Trophoblast cell (in vitro differentiated cells and primary cell): ENCODE results near the gene CCDC89.

Experiments
- DNase-seq, 2 donors: peaks; one replicate each; pipeline ENCODE4 v3.0.0-alpha.2; 2016
- H2AFZ ChIP-seq: 2 replicates; pipeline ENCODE4 v1.6.1; 2013; ENCODE audit warnings: low read length, moderate library complexity, mild to moderate bottlenecking; ENCODE audit not compliant: insufficient read depth, poor library complexity
- H2AK5ac ChIP-seq: 2 replicates; pipeline ENCODE4 v1.6.1; 2013; ENCODE audit warnings: mild to moderate bottlenecking, low read length
- H2BK120ac ChIP-seq: 2 replicates; pipeline ENCODE4 v1.6.1; 2013; ENCODE audit warnings: low read length, mild to moderate bottlenecking, moderate library complexity; ENCODE audit not compliant: insufficient read depth, poor library complexity
- H2BK12ac ChIP-seq: 2 replicates; pipeline ENCODE4 v1.6.1; 2013; ENCODE audit warnings: mild to moderate bottlenecking, low read length, moderate library complexity
- H2BK5ac ChIP-seq: 2 replicates; pipeline ENCODE4 v1.6.1; 2013; ENCODE audit warnings: low read length, low read depth, moderate library complexity, mild to moderate bottlenecking; ENCODE audit not compliant: poor library complexity
- H3K14ac ChIP-seq: 2 replicates; pipeline ENCODE4 v1.6.1; 2013; ENCODE audit warnings: mild to moderate bottlenecking, low read length
- H3K18ac ChIP-seq: 2 replicates; pipeline ENCODE4 v1.6.1; 2013; ENCODE audit warnings: mild to moderate bottlenecking, low read length
- H3K23ac ChIP-seq: 2 replicates; pipeline ENCODE4 v1.6.1; 2013; ENCODE audit warnings: low read length
- H3K27ac ChIP-seq: 2 replicates; pipeline ENCODE4 v1.5.1; 2013; ENCODE audit warnings: low read depth, mild to moderate bottlenecking, inconsistent platforms, low read length, moderate library complexity
- H3K27me3 ChIP-seq: 2 replicates; pipeline ENCODE4 v1.6.1; 2013; ENCODE audit warnings: inconsistent platforms, mild to moderate bottlenecking, low read length, moderate library complexity; ENCODE audit not compliant: insufficient read depth
- H3K36me3 ChIP-seq, 2 experiments: 1 replicate in 1 of 2; 2 replicates in 1 of 2; pipeline ENCODE4 v1.6.1; 2013; ENCODE audit warnings: low read length in 2 of 2, mild to moderate bottlenecking in 2 of 2, moderate library complexity in 1 of 2; ENCODE audit not compliant: insufficient read depth in 2 of 2, control insufficient read depth in 1 of 2
- H3K4ac ChIP-seq: 2 replicates; pipeline ENCODE4 v1.6.1; 2013; ENCODE audit warnings: low read depth, mild to moderate bottlenecking, low read length, moderate library complexity
- H3K4me1 ChIP-seq, 2 experiments: 1 replicate in 1 of 2; 2 replicates in 1 of 2; pipeline ENCODE4 v1.6.1; 2013; ENCODE audit warnings: low read length in 2 of 2, mild to moderate bottlenecking in 2 of 2, moderate library complexity in 1 of 2; ENCODE audit not compliant: insufficient read depth in 2 of 2, control insufficient read depth in 1 of 2
- H3K4me2 ChIP-seq: 2 replicates; pipeline ENCODE4 v1.6.1; 2013; ENCODE audit warnings: inconsistent platforms, mild to moderate bottlenecking, low read length, moderate library complexity
- H3K4me3 ChIP-seq: 2 replicates; pipeline ENCODE4 v1.5.1; 2013; ENCODE audit warnings: mild to moderate bottlenecking, low read depth, low read length, inconsistent platforms
- H3K79me1 ChIP-seq: one replicate; pipeline ENCODE4 v1.6.1; 2013; ENCODE audit warnings: low read length
- H3K79me2 ChIP-seq: 2 replicates; pipeline ENCODE4 v1.6.1; 2013; ENCODE audit warnings: low read length, mild to moderate bottlenecking; ENCODE audit not compliant: control insufficient read depth, insufficient read depth, poor library complexity
- H3K9ac ChIP-seq: 2 replicates; pipeline ENCODE4 v1.6.1; 2013; ENCODE audit warnings: mild to moderate bottlenecking, low read length
- H3K9me3 ChIP-seq: 2 replicates; pipeline ENCODE4 v1.6.1; 2013; ENCODE audit warnings: low read depth, mild to moderate bottlenecking, control low read depth, inconsistent platforms, low read length; ENCODE audit not compliant: insufficient read depth
- H4K12ac ChIP-seq: 2 replicates; pipeline ENCODE4 v1.6.1; 2013; ENCODE audit warnings: low read depth, mild to moderate bottlenecking, low read length, moderate library complexity
- H4K8ac ChIP-seq: 2 replicates; pipeline ENCODE4 v1.6.1; 2013; ENCODE audit warnings: low read depth, mild to moderate bottlenecking, low read length, moderate library complexity
- H4K91ac ChIP-seq: one replicate; pipeline ENCODE4 v1.6.1; 2013; ENCODE audit warnings: low read depth, mild to moderate bottlenecking, low read length, moderate library complexity
- WGBS: extraction: QIAGEN DNeasy Blood & Tissue Kit; methylation state at CpG from one replicate; pipeline ENCODE4 v1.1.7; 2013; ENCODE audit warnings: missing lambda C conversion rate; ENCODE audit not compliant: insufficient read length, insufficient coverage; ENCODE audit errors: extremely low coverage; 5-methylcytosine and 5-hydroxymethylcytosine counted together

Gene CCDC89

DNA sequence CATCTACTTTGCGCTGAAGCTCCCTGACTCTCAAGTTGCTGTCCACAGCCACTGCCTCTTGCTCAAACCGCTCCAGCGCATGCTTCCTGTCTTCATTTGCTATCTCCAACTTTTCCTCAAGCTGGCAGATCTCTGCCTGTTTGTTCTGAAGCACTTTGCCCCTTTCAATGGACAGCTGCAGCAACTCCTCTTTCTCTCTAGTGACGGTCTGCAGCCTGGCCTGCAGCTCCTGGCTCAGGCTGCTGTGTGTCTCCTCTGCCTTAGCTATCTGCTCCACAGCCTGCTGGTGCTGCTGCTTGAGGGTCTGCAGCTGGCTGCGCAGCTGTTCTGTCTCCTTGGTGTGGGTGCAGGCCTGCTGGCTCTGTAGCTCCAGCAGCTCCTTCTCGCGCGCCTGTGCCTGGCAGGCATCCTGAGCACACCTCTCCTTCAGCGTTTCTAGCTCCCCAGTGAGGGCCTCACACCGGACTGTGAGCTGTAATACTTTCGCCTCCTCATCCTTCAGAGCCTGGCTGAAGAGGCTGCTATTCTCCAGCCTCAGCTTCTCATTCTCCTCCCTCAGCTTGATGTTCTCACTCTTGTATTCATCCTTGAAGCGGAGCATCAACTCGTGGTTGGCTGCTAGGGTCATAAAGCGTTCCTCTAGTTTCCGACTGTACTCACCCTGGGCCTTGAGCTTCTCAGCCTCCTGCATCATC is 723 bp downstream of the CCDC89 start:
- Histone ChIP-seq H4K91ac (no peak overlapping the region), H2AFZ (no peak overlapping the region), H3K9ac (no peak overlapping the region), H3K79me2 (peaks cover 2% of the 10 kb centered on the region), H3K27me3 (no peaks in the 10 kb centered on the region), H3K36me3 (no peaks in the 10 kb centered on the region), H4K12ac (no peak overlapping the region), H3K9me3 (peaks cover 2% of the 10 kb centered on the region), H2AK5ac (no peak overlapping the region), H3K4me2 (no peak overlapping the region), H3K14ac (no peak overlapping the region), H2BK5ac (no peak overlapping the region), H2BK120ac (no peak overlapping the region), H3K4me3 (no peak overlapping the region), H3K27ac (no peak overlapping the region), H3K18ac (no peak overlapping the region), H3K79me1 (no peaks in the 10 kb centered on the region), H4K8ac (no peak overlapping the region), H3K4me1 (peaks cover 0 to 5% of the 10 kb centered on the region in 2 experiments), H2BK12ac (no peak overlapping the region), H3K23ac (no peak overlapping the region), H3K4ac (no peak overlapping the region)
- WGBS = no CpG with 5 or more reads among the region's 15 CpGs
- no peak for DNase-seq

DNA sequence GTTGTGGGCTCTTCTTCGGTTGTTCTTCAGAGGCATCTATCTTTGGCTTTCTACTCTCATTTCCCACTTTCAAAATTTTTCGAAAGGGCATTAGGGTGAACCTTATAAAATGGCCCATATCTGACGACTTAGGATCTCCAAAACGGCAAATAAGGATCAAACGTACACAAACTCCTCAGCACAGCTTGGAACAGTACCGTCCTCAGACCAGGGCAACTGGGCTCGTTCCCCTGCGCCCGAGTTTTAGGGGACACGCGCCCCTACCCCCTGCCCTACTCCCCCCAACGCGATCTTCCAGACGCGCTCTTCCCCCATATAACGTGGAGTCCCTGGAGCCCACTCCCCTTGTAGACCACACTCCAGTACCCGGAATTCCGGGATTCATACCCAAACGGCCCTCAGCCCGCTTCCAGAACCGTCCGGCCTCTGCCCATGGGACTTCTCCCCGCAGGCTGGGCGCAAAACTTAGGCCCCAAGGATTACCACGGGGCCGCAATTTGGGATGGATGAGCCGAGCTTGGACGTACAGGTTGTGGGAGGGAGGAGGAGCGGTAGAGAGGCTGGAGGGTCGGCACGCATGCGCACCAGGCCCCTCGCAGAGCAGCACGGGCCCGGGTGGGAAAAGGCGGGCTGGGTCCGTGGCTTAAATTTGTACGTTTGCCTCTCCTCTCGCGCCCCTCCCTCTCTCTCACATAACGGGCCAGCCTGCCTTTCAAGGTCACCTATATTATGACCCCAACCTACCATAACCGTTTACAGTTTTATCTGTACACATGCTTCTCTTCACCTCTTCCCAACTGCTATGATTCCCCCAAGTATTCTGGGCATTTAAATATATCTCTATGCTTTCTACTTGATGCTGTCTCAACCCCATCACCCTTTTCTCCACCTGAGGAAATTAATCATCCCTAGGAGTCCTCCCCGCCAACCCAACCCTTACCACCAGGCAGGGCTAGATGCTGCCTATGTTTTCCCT is 3.4 kb downstream of the CCDC89 start:
- Histone ChIP-seq H4K8ac (no peak overlapping the region), H3K4me1 (peaks cover 0 to 5% of the 10 kb centered on the region in 2 experiments), H4K91ac (no peak overlapping the region), H2AK5ac (peak overlapping the region; percentile 58), H2AFZ (no peak overlapping the region), H3K79me2 (peaks cover 2% of the 10 kb centered on the region), H3K4me2 (no peak overlapping the region), H3K27ac (no peak overlapping the region), H2BK5ac (no peak overlapping the region), H3K9ac (no peak overlapping the region), H3K36me3 (no peaks in the 10 kb centered on the region), H3K79me1 (no peaks in the 10 kb centered on the region), H3K4me3 (no peak overlapping the region), H3K4ac (no peak overlapping the region), H3K14ac (peak overlapping the region; percentile 42), H3K27me3 (no peaks in the 10 kb centered on the region), H3K23ac (no peak overlapping the region), H2BK12ac (no peak overlapping the region), H3K18ac (no peak overlapping the region), H3K9me3 (peaks cover 2% of the 10 kb centered on the region), H4K12ac (peak overlapping the region; percentile 26), H2BK120ac (no peak overlapping the region)
- DNase-seq = peak; percentile 1 to 59
- WGBS = no CpG with 5 or more reads among the region's 43 CpGs

DNA sequence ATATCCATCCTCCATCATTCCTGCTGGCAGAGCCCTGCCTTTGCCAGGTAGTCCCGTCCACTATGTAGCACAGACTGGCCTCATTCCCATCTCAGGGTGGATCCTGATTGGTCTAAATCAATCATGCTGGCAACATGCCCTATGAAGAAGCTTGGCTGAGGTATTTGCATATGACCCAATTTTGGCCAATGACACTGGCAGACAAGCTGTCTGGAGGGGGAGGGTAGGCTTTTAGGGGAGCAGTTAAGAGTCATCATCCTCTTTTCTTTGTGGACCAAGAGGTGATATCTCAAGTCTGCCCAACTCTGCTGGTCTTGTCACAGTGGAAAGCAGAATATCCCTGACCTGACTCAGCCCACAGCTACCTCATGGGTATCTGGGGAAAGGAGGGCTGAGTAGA is 5.1 kb downstream of the CCDC89 start:
- Histone ChIP-seq H3K23ac (peak overlapping the region; percentile 47), H3K27me3 (no peaks in the 10 kb centered on the region), H3K4me1 (peaks cover 0 to 2% of the 10 kb centered on the region in 2 experiments), H2BK12ac (no peak overlapping the region), H3K36me3 (no peaks in the 10 kb centered on the region), H3K4me2 (no peak overlapping the region), H3K4me3 (no peak overlapping the region), H3K4ac (no peak overlapping the region), H3K9ac (no peak overlapping the region), H3K79me1 (no peaks in the 10 kb centered on the region), H3K9me3 (peaks cover 2% of the 10 kb centered on the region), H4K8ac (no peak overlapping the region), H2BK5ac (no peak overlapping the region), H4K91ac (no peak overlapping the region), H3K27ac (no peak overlapping the region), H3K79me2 (peaks cover 2% of the 10 kb centered on the region), H2BK120ac (no peak overlapping the region), H2AK5ac (no peak overlapping the region), H3K14ac (no peak overlapping the region), H4K12ac (no peak overlapping the region), H3K18ac (no peak overlapping the region), H2AFZ (no peak overlapping the region)
- DNase-seq = no peak
- WGBS = no CpG with 5 or more reads among the region's 1 CpG

DNA sequence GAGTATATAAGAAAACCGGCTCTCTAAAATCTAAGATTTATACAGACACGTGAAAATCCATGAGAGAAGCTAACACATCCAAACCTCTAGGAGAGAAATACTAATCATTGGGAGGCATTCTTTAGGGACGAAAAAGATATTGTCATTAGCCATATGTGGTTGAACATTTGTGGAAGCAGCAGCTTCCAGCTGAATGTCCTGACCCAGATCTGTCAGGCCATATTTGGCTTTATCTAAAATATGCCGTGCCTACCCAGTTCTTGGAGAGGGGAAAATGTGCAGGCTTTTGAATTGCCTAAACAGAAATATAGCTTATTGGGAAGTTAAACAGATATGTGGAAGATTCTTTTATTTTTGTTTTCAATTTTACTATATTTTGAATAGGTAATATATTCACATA is 6.4 kb downstream of the CCDC89 start:
- H3K4ac ChIP-seq = no peak overlapping the region
- no peak for DNase-seq
- H3K36me3 ChIP-seq = no peaks in the 10 kb centered on the region
- no peaks in the 10 kb centered on the region for H3K27me3 ChIP-seq
- H4K8ac ChIP-seq = no peak overlapping the region
- no peak overlapping the region for H4K12ac ChIP-seq
- H2BK5ac ChIP-seq = no peak overlapping the region
- no peak overlapping the region for H4K91ac ChIP-seq
- no peaks in the 10 kb centered on the region for H3K79me1 ChIP-seq
- no peak overlapping the region for H3K18ac ChIP-seq
- H2AFZ ChIP-seq = no peak overlapping the region
- H2AK5ac ChIP-seq = no peak overlapping the region
- no peaks in the 10 kb centered on the region for H3K4me1 ChIP-seq
- no CpG with 5 or more reads among the region's 4 CpGs for WGBS
- no peak overlapping the region for H3K4me2 ChIP-seq
- H3K9ac ChIP-seq = no peak overlapping the region
- no peak overlapping the region for H3K4me3 ChIP-seq
- H2BK120ac ChIP-seq = no peak overlapping the region
- no peak overlapping the region for H3K23ac ChIP-seq
- H2BK12ac ChIP-seq = no peak overlapping the region
- no peak overlapping the region for H3K14ac ChIP-seq
- H3K27ac ChIP-seq = no peak overlapping the region
- peaks cover 2% of the 10 kb centered on the region for H3K79me2 ChIP-seq
- no peaks in the 10 kb centered on the region for H3K9me3 ChIP-seq
